ENCODE data around the gene ARL4D. TPM values are rescaled to one million over a fixed set of nuclear protein-coding genes. Genes with fewer than 3 reads are reported as not detected.
A peak's percentile ranks its signal among the peaks of the same experiment; 100 is the strongest.

The ARL4D gene
- polyA plus RNA-seq, 1 donor from 2014 or later = 10.6 TPM

GRCh38 chr17:43389046-43389947, 9.5 kb upstream of the ARL4D start:
- peak overlapping the region; percentile 68 for H3K9ac ChIP-seq (ENCODE audit: low read length)
- peak overlapping the region; percentile 70 for H3K4me3 ChIP-seq (ENCODE audit: low read length)
- H3K9me3 ChIP-seq (ENCODE audit: low read length) = no peaks in the 10 kb centered on the region
- TF ChIP-seq SMC3 (conservative IDR thresholded peaks at IDR 0.05; ENCODE audit: poor library complexity) (peak; percentile 81), MXI1 (conservative IDR thresholded peaks at IDR 0.05; ENCODE audit: poor library complexity, severe bottlenecking) (no peak), EZH2 (IDR thresholded peaks at IDR 0.05; ENCODE audit: borderline replicate concordance, insufficient read depth, low read length, poor library complexity, severe bottlenecking) (no peak), POLR2AphosphoS5 (IDR thresholded peaks at IDR 0.05) (peak; percentile 46), TAF1 (IDR thresholded peaks at IDR 0.05; ENCODE audit: low read depth) (no peak), RAD21 (conservative IDR thresholded peaks at IDR 0.05) (peak; percentile 69), CTCF (IDR thresholded peaks at IDR 0.05; ENCODE audit: poor library complexity, severe bottlenecking) (peak; percentile 88)
- H3K4me2 ChIP-seq (ENCODE audit: low read length) = peak overlapping the region; percentile 55
- H3K79me2 ChIP-seq (replicated peaks; ENCODE audit: insufficient read depth, low read length) = no peaks in the 10 kb centered on the region
- no peaks in the 10 kb centered on the region for H3K9me2 ChIP-seq (ENCODE audit: insufficient read depth, low read length)
- H3K27ac ChIP-seq (ENCODE audit: low read length) = peak overlapping the region; percentile 77
- no peaks in the 10 kb centered on the region for H3K27me3 ChIP-seq (ENCODE audit: insufficient read depth, low read depth, low read length)
- no peaks in the 10 kb centered on the region for H4K20me1 ChIP-seq (ENCODE audit: insufficient read depth)
- H3K36me3 ChIP-seq (ENCODE audit: insufficient read depth, low read length) = no peaks in the 10 kb centered on the region
- peaks cover 5% of the 10 kb centered on the region for H3F3A ChIP-seq (ENCODE audit: insufficient read depth, low read length, poor library complexity, severe bottlenecking)
- H2AFZ ChIP-seq (ENCODE audit: low read depth, low read length) = peak overlapping the region; percentile 40

- Histone ChIP-seq H3K9me3 (ENCODE audit: low read length) (no peaks in the 10 kb centered on the region), H3K27me3 (ENCODE audit: insufficient read depth, low read depth, low read length) (no peaks in the 10 kb centered on the region), H3K4me2 (ENCODE audit: low read length) (no peak overlapping the region), H3F3A (ENCODE audit: insufficient read depth, low read length, poor library complexity, severe bottlenecking) (peaks cover 5% of the 10 kb centered on the region), H4K20me1 (ENCODE audit: insufficient read depth) (no peaks in the 10 kb centered on the region), H3K27ac (ENCODE audit: low read length) (no peak overlapping the region), H3K9ac (ENCODE audit: low read length) (no peak overlapping the region), H3K36me3 (ENCODE audit: insufficient read depth, low read length) (no peaks in the 10 kb centered on the region), H3K79me2 (replicated peaks; ENCODE audit: insufficient read depth, low read length) (no peaks in the 10 kb centered on the region), H2AFZ (ENCODE audit: low read depth, low read length) (no peak overlapping the region), H3K4me3 (ENCODE audit: low read length) (no peak overlapping the region), H3K9me2 (ENCODE audit: insufficient read depth, low read length) (no peaks in the 10 kb centered on the region)
- TF ChIP-seq REST (IDR thresholded peaks at IDR 0.05; ENCODE audit: borderline replicate concordance) (no peak), EZH2 (IDR thresholded peaks at IDR 0.05; ENCODE audit: borderline replicate concordance, insufficient read depth, low read length, poor library complexity, severe bottlenecking) (no peak), SMC3 (conservative IDR thresholded peaks at IDR 0.05; ENCODE audit: poor library complexity) (no peak)
Measured at GRCh38 chr17:43392397-43392796, 6.4 kb upstream of the ARL4D start.
